Dendritic cell treated with granulocyte-macrophage colony-stimulating factor and Interleukin-4, amounts not matched to agents 40 ng/mL and 50 ng/mL, for 4 days (primary cell): ENCODE data around the gene ZNF333.

Experiments used
- H3K27ac Mint-ChIP-seq: one replicate; pipeline ENCODE4 v1.8.0; 2022; ENCODE audit warnings: mild to moderate bottlenecking, mixed read lengths
- H3K27me3 Mint-ChIP-seq: one replicate; pipeline ENCODE4 v1.8.0; 2022; ENCODE audit warnings: mild to moderate bottlenecking, mixed read lengths
- H3K36me3 Mint-ChIP-seq: one replicate; pipeline ENCODE4 v1.8.0; 2022; ENCODE audit warnings: low read depth, mixed read lengths
- H3K4me1 Mint-ChIP-seq: one replicate; pipeline ENCODE4 v1.8.0; 2022; ENCODE audit warnings: low read depth, mixed read lengths
- H3K4me3 Mint-ChIP-seq: one replicate; pipeline ENCODE4 v1.8.0; 2022; ENCODE audit warnings: mild to moderate bottlenecking, moderate library complexity, mixed read lengths
- H3K9me3 Mint-ChIP-seq: one replicate; pipeline ENCODE4 v1.8.0; 2022; ENCODE audit warnings: mixed read lengths
- intact Hi-C: fragments of 100-400 bp; cut with micrococcal nuclease; formaldehyde crosslinking; loops from one replicate; pipeline ENCODE4 v1.15.0; 2022

ZNF333 gene

DNA sequence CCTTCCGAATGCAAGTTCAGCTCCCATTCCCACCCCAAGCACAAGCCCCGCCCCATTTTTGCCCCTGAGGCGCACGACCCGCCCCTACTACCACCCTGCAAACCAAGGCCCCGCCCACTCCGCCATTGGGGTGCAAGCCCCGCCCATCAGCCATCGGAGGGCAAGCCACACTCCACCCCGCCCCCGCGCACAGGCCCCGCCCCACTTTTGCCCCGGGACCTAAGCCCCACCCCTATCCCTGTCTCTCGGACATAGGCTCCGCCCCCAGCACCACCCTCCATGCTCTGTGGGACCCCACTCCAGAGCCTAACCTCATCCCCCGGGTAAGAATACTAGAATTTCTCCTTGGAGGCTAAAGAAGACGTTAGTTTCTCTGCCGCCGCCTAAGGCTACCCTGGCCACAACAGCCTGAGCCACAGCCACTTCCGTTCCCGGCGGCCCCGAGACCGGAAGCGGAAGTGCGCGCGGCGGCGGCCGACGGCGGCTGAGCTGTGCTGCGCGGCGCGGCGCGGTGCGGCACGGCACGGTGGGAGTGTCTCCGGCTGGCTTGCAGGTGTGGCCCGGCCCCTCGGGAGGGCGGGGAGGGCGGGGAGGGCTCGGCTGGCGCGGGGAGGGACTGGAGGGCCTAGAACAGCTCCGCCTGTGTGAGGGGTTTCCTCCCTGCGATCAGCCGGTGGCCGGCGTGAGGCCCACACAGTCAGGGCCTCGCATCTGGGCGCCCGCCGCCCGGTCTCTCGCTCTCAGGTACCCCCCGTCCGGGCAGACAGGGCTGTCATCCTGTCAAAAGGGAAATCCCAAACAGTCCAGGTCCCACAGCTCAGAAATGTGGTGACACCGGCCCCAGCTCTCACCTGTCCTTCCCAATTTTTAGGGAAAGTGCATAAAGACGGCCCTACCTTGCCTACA is at the start of gene ZNF333:
TSS of gene ZNF333 (plus strand) at position 451 of the 906 bp plus-strand sequence. CDS start 3,444 bp downstream, outside the sequence.
- Mint-ChIP-seq H3K27me3 (no peaks in the 10 kb centered on the region), H3K9me3 (no peaks in the 10 kb centered on the region), H3K36me3 (peaks cover 37% of the 10 kb centered on the region), H3K27ac (peak within 1 kb of the TSS; percentile 99), H3K4me1 (peaks cover 25% of the 10 kb centered on the region), H3K4me3 (peak within 1 kb of the TSS; percentile 92)
- intact Hi-C loops, result no loop called here

DNA sequence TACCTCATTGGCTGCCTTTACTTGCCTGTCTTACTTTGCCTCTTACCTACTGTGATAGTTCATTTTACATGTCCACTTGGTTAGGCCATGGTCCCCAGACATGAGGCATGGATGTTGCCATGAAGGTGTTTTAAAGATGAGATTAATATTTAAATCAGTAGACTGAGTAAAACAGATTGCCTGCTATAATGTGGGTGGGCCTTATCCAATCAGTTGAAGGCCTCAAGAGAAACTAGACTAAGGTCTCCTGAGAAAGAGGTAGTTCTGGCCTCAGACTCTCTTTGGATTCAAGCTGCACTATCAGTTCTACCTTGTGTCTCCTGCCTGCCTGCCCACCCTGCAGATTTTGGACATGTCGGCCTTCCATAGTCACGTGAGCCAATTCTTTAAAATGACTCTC is 41.3 kb upstream of the ZNF333 start:
- H3K4me3 Mint-ChIP-seq, result no peak overlapping the region
- peaks cover 5% of the 10 kb centered on the region for H3K4me1 Mint-ChIP-seq
- H3K27ac Mint-ChIP-seq, result no peak overlapping the region
- H3K36me3 Mint-ChIP-seq, result no peaks in the 10 kb centered on the region
- H3K27me3 Mint-ChIP-seq, result peaks cover 25% of the 10 kb centered on the region
- H3K9me3 Mint-ChIP-seq, result peaks cover 8% of the 10 kb centered on the region
- intact Hi-C loops, result no loop called here

- Mint-ChIP-seq H3K4me1 (peaks cover 5% of the 10 kb centered on the region), H3K4me3 (no peak overlapping the region), H3K9me3 (peaks cover 8% of the 10 kb centered on the region), H3K27ac (no peak overlapping the region), H3K36me3 (no peaks in the 10 kb centered on the region), H3K27me3 (peaks cover 24% of the 10 kb centered on the region)
- intact Hi-C loops, result no loop called here
Measured at GRCh38 chr19:14649020-14649419, 40.8 kb upstream of the ZNF333 start.

- Mint-ChIP-seq H3K9me3 (peaks cover 8% of the 10 kb centered on the region), H3K4me1 (peaks cover 5% of the 10 kb centered on the region), H3K27ac (no peak overlapping the region), H3K4me3 (no peak overlapping the region), H3K36me3 (no peaks in the 10 kb centered on the region), H3K27me3 (peaks cover 24% of the 10 kb centered on the region)
- intact Hi-C loops, result no loop called here
Measured at GRCh38 chr19:14650161-14650560, 39.7 kb upstream of the ZNF333 start.

GRCh38 chr19:14654786-14655560 is 34.9 kb upstream of the ZNF333 start:
- no peaks in the 10 kb centered on the region for H3K9me3 Mint-ChIP-seq
- no peak overlapping the region for H3K4me3 Mint-ChIP-seq
- no peaks in the 10 kb centered on the region for H3K36me3 Mint-ChIP-seq
- H3K4me1 Mint-ChIP-seq, result peaks cover 5% of the 10 kb centered on the region
- H3K27me3 Mint-ChIP-seq, result peaks cover 20% of the 10 kb centered on the region
- intact Hi-C loops, result no loop called here
- H3K27ac Mint-ChIP-seq, result no peak overlapping the region

GRCh38 chr19:14655726-14656125 is 34.1 kb upstream of the ZNF333 start:
- intact Hi-C loops, result no loop called here
- no peaks in the 10 kb centered on the region for H3K9me3 Mint-ChIP-seq
- H3K4me1 Mint-ChIP-seq, result peaks cover 9% of the 10 kb centered on the region
- no peak overlapping the region for H3K27ac Mint-ChIP-seq
- H3K27me3 Mint-ChIP-seq, result peaks cover 13% of the 10 kb centered on the region
- H3K36me3 Mint-ChIP-seq, result no peaks in the 10 kb centered on the region
- no peak overlapping the region for H3K4me3 Mint-ChIP-seq

GRCh38 chr19:14659874-14660489 is 29.9 kb upstream of the ZNF333 start:
- no peak overlapping the region for H3K27ac Mint-ChIP-seq
- H3K27me3 Mint-ChIP-seq, result peaks cover 6% of the 10 kb centered on the region
- peaks cover 26% of the 10 kb centered on the region for H3K4me1 Mint-ChIP-seq
- no peaks in the 10 kb centered on the region for H3K9me3 Mint-ChIP-seq
- H3K4me3 Mint-ChIP-seq, result no peak overlapping the region
- no peaks in the 10 kb centered on the region for H3K36me3 Mint-ChIP-seq
- intact Hi-C loops, result no loop called here

DNA sequence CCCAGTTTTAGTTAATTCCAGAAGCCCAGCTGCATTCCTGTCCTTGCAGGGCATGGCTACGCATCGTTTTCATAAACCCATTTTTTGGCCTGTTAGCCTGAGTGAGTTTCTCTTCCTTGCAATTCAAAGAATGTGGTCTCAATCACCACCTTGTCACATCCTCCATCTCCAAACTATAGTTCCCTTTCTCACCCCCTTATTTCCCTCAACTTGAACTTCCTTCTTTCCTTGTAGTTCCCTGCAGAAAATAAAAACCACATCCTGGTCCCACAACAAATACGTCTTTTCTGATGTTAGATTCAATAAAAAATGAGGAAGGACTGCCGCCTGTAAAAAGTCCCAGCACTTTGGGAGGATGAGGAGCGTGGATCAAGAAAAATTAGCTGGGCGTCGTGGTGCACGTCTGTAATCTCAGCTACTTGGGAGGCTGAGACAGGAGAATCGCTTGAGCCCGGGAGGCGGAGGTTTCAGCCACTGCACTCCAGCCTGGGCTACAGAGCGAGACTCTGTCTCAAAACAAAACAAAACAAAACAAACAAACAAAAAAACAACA is 28.4 kb upstream of the ZNF333 start:
- H3K27ac Mint-ChIP-seq, result peak overlapping the region; percentile 69
- peaks cover 2% of the 10 kb centered on the region for H3K27me3 Mint-ChIP-seq

DNA sequence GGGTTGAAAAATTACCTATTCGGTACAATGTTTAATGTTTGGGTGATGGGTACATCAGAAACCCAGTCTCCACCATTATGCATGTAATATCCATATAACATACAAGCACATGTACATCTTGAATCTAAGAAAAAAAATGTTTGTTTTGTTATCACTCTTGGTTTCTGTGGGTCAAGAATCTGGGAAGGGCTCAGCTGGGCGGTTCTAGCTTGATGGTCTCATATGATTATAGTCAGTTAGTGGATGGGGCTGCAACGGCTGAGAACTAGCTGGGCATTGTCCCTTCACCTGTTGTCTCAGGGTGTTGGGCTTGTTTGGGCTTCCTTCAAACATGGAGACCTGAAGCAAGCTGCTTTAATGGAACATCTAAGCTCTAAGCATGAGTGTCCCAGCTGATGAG is 19.9 kb upstream of the ZNF333 start:
- no peak overlapping the region for H3K4me3 Mint-ChIP-seq
- no peaks in the 10 kb centered on the region for H3K36me3 Mint-ChIP-seq
- peaks cover 40% of the 10 kb centered on the region for H3K4me1 Mint-ChIP-seq
- intact Hi-C loops, result no loop called here
- no peak overlapping the region for H3K27ac Mint-ChIP-seq
- H3K9me3 Mint-ChIP-seq, result no peaks in the 10 kb centered on the region
- H3K27me3 Mint-ChIP-seq, result no peaks in the 10 kb centered on the region

More for the DNA sequence above, 28.4 kb upstream of the ZNF333 start:
- intact Hi-C loops, result no loop called here
- Mint-ChIP-seq H3K36me3 (no peaks in the 10 kb centered on the region), H3K9me3 (no peaks in the 10 kb centered on the region), H3K4me3 (peak overlapping the region; percentile 56), H3K4me1 (peaks cover 21% of the 10 kb centered on the region)

- intact Hi-C loops, result no loop called here
- Mint-ChIP-seq H3K9me3 (no peaks in the 10 kb centered on the region), H3K27me3 (no peaks in the 10 kb centered on the region), H3K4me3 (no peak overlapping the region), H3K27ac (no peak overlapping the region), H3K4me1 (peaks cover 41% of the 10 kb centered on the region), H3K36me3 (no peaks in the 10 kb centered on the region)
Measured at GRCh38 chr19:14670408-14670807, 19.4 kb upstream of the ZNF333 start.

GRCh38 chr19:14672188-14672872 is 17.5 kb upstream of the ZNF333 start:
- no peak overlapping the region for H3K27ac Mint-ChIP-seq
- H3K4me3 Mint-ChIP-seq, result no peak overlapping the region
- H3K27me3 Mint-ChIP-seq, result no peaks in the 10 kb centered on the region
- H3K36me3 Mint-ChIP-seq, result no peaks in the 10 kb centered on the region
- H3K4me1 Mint-ChIP-seq, result peaks cover 49% of the 10 kb centered on the region
- H3K9me3 Mint-ChIP-seq, result no peaks in the 10 kb centered on the region
- intact Hi-C loops, result no loop called here

- Mint-ChIP-seq H3K9me3 (no peaks in the 10 kb centered on the region), H3K27me3 (no peaks in the 10 kb centered on the region), H3K36me3 (no peaks in the 10 kb centered on the region), H3K4me3 (no peak overlapping the region), H3K4me1 (peaks cover 45% of the 10 kb centered on the region), H3K27ac (no peak overlapping the region)
- intact Hi-C loops, result no loop called here
Measured at GRCh38 chr19:14673088-14673487, 16.8 kb upstream of the ZNF333 start.

- Mint-ChIP-seq H3K27me3 (no peaks in the 10 kb centered on the region), H3K36me3 (no peaks in the 10 kb centered on the region), H3K4me3 (no peak within 1 kb of the TSS), H3K4me1 (peaks cover 43% of the 10 kb centered on the region), H3K9me3 (no peaks in the 10 kb centered on the region), H3K27ac (no peak within 1 kb of the TSS)
- intact Hi-C loops, result no loop called here
Measured at GRCh38 chr19:14674764-14675163, 15.1 kb upstream of the ZNF333 start, which contains the start of gene ADGRE3. ADGRE3 (minus strand) TSS chr19:14674844; CDS start chr19:14674770, 74 bp downstream.
